ENCODE results near the gene ZEB1. TPM values are rescaled to one million over a fixed set of nuclear protein-coding genes. Genes with fewer than 3 reads are reported as not detected.

ZEB1 gene
- total and polyA plus RNA-seq, 2 of the 4 experiments (the other 2 are of a cell fraction) = 23.7 to 108 TPM

DNA sequence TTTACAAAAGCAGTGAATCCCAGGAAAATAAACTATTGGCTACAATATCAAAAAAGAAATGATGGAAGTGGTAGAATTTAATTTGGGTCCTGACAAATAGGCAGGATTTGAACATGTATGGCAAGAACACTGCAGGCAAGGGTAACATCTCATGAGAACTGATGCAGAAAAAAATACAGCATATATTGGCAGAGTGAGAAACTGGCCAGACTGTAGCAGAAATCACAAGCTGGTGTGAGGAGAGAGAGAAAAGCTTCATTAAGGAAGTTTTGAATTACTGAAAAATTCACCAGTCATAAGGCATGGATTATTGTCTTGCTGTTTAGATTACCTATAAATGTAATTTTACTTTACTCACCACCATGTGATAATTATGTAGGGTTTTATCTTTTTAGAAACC, 77.4 kb downstream of the ZEB1 start:
- H2AK5ac ChIP-seq (ENCODE audit: low read depth, low read length) = no peak overlapping the region
- H3K27ac ChIP-seq (ENCODE audit: insufficient read depth, low read length) = no peak overlapping the region
- no peak overlapping the region for H3K18ac ChIP-seq (ENCODE audit: low read depth, low read length)
- H3K4me3 ChIP-seq (ENCODE audit: insufficient read depth, low read depth, low read length) = no peak overlapping the region
- H2BK15ac ChIP-seq (ENCODE audit: low read depth, low read length) = no peak overlapping the region
- H4K20me1 ChIP-seq (ENCODE audit: insufficient read depth, low read length) = peaks cover 58% of the 10 kb centered on the region; the same call in 1 of the 2 replicates
- peaks cover 10% of the 10 kb centered on the region for H3K9me1 ChIP-seq (ENCODE audit: insufficient read depth, low read length)
- no peak overlapping the region for H2BK20ac ChIP-seq (ENCODE audit: low read depth, low read length)
- TF ChIP-seq SMC3 (IDR thresholded peaks at IDR 0.05; ENCODE audit: low read depth, low read length) (no peak), NFE2L2 (IDR thresholded peaks at IDR 0.05; ENCODE audit: low read depth, low read length) (no peak), RAD21 (IDR thresholded peaks at IDR 0.05; ENCODE audit: low read length) (no peak), MAFK (IDR thresholded peaks at IDR 0.05; ENCODE audit: low read depth, low read length) (no peak), BHLHE40 (IDR thresholded peaks at IDR 0.05; ENCODE audit: low read depth, low read length) (no peak), MXI1 (IDR thresholded peaks at IDR 0.05; ENCODE audit: borderline replicate concordance, low read depth, low read length) (no peak), USF2 (IDR thresholded peaks at IDR 0.05; ENCODE audit: low read depth, low read length) (no peak), CHD1 (IDR thresholded peaks at IDR 0.05; ENCODE audit: low read depth, low read length) (no peak), MAZ (IDR thresholded peaks at IDR 0.05; ENCODE audit: borderline replicate concordance, low read depth, low read length) (no peak), CEBPB (IDR thresholded peaks at IDR 0.05; ENCODE audit: low read depth, low read length) (no peak), RCOR1 (IDR thresholded peaks at IDR 0.05; ENCODE audit: insufficient replicate concordance, low read length) (no peak), POLR2A (IDR thresholded peaks at IDR 0.05; ENCODE audit: low read depth, low read length) (no peak)
- no peaks in the 10 kb centered on the region for H3K9me3 ChIP-seq (ENCODE audit: control insufficient read depth, insufficient read depth, low read length)
- ChIA-PET POLR2A (ENCODE audit: unreplicated experiment) (no interaction called here), CTCF (no interaction called here)
- no peak overlapping the region for H3K4ac ChIP-seq (ENCODE audit: low read depth, low read length)
- H2AFZ ChIP-seq (replicated peaks; ENCODE audit: low read length, poor library complexity) = no peak overlapping the region
- no TSS peak for BruUV-seq (replicated peaks)
- intact Hi-C loops (cut with micrococcal nuclease) = no loop called here
- H3K9ac ChIP-seq (ENCODE audit: low read depth, low read length) = no peak overlapping the region
- H3K36me3 ChIP-seq (ENCODE audit: control insufficient read depth, insufficient read depth, low read length) = peaks cover 3% of the 10 kb centered on the region; the same call in 1 of the 2 replicates
- H3K56ac ChIP-seq (ENCODE audit: extremely low read depth, insufficient read depth, low read length) = no peak overlapping the region
- no peak for DNase-seq
- H4K8ac ChIP-seq (ENCODE audit: low read depth in 2 of 2, low read length in 2 of 2) = no peak overlapping the region
- no peak overlapping the region for H2BK120ac ChIP-seq (ENCODE audit: low read depth, low read length)
- H2AK9ac ChIP-seq (replicated peaks; ENCODE audit: low read depth, low read length, poor library complexity) = no peak overlapping the region
- peaks cover 27 to 61% of the 10 kb centered on the region in 2 experiments for H3K79me1 ChIP-seq (ENCODE audit: low read depth in 1 of 2, low read length in 2 of 2)
- H3K4me2 ChIP-seq (ENCODE audit: low read depth, low read length) = no peak overlapping the region
- no peak overlapping the region for H4K91ac ChIP-seq (ENCODE audit: insufficient read depth, low read depth, low read length)
- 0 out of 2 replicates have a peak, but pooled peaks cover 3% of the 10 kb centered on the region for H3K4me1 ChIP-seq (ENCODE audit: control insufficient read depth, insufficient read depth, low read length)
- H3K27me3 ChIP-seq (ENCODE audit: control insufficient read depth, insufficient read depth, low read length) = no peaks in the 10 kb centered on the region
- no peak overlapping the region for H3K14ac ChIP-seq (replicated peaks; ENCODE audit: low read depth, low read length)
- no peak overlapping the region for H4K5ac ChIP-seq (ENCODE audit: low read depth, low read length)
- in situ Hi-C loops (cut with MboI; ENCODE audit: low sequenced_read_pairs) = no loop called here
- dilution Hi-C loops (cut with HindIII; ENCODE audit: low sequenced_read_pairs, unreplicated experiment) = no loop called here
- H2BK5ac ChIP-seq (ENCODE audit: low read depth, low read length, poor library complexity, severe bottlenecking) = no peak overlapping the region
- H3K23ac ChIP-seq (ENCODE audit: low read depth, low read length) = no peak overlapping the region
- no peak for ATAC-seq (ENCODE audit: low read depth)
